Effector memory CD8-positive, alpha-beta T cell (primary cell): ENCODE data around the gene OGG1.

Experiments
- ATAC-seq: fragments of 150-1000 bp; cut with Tn5 transposase; replicated peaks from 2 replicates; pipeline ENCODE4 v1.10.0; 2021; ENCODE audit warnings: mild to moderate bottlenecking, moderate library complexity
- DNase-seq, 3 experiments: peaks; one replicate each; pipeline ENCODE4 v3.0.0; 2021
- H3K27ac Mint-ChIP-seq, 2 donors: one replicate each; pipeline ENCODE4 v1.8.0; 2022; ENCODE audit warnings: mild to moderate bottlenecking in 2 of 2, mixed read lengths in 2 of 2, moderate library complexity in 2 of 2
- H3K27me3 Mint-ChIP-seq, 2 donors: one replicate each; pipeline ENCODE4 v1.8.0; 2022; ENCODE audit warnings: mixed read lengths in 2 of 2
- H3K36me3 Mint-ChIP-seq: one replicate; pipeline ENCODE4 v1.8.0; 2022; ENCODE audit warnings: mild to moderate bottlenecking, moderate library complexity, mixed read lengths; ENCODE audit not compliant: insufficient read depth
- H3K4me1 Mint-ChIP-seq, 2 donors: one replicate each; pipeline ENCODE4 v1.8.0; 2022; ENCODE audit warnings: low read depth in 2 of 2, mixed read lengths in 2 of 2
- H3K4me3 Mint-ChIP-seq, 2 donors: one replicate each; pipeline ENCODE4 v1.8.0; 2022; ENCODE audit warnings: mild to moderate bottlenecking in 2 of 2, mixed read lengths in 2 of 2, moderate library complexity in 2 of 2
- H3K9me3 Mint-ChIP-seq, 2 donors: one replicate each; pipeline ENCODE4 v1.8.0; 2022; ENCODE audit warnings: mixed read lengths in 2 of 2

OGG1 gene

GRCh38 chr3:9778143-9779074 lies 28.7 kb downstream of the OGG1 start:
- H3K27ac Mint-ChIP-seq = peak overlapping the region; percentile 85 to 95

GRCh38 chr3:9779075-9779593 lies 29.4 kb downstream of the OGG1 start:
- H3K4me3 Mint-ChIP-seq = peak overlapping the region; percentile 68 to 71
- peaks cover 15% of the 10 kb centered on the region for H3K36me3 Mint-ChIP-seq
- no peak for ATAC-seq
- DNase-seq = no peak
- H3K4me1 Mint-ChIP-seq = peaks cover 36 to 40% of the 10 kb centered on the region in 2 donors
- H3K27me3 Mint-ChIP-seq = no peaks in the 10 kb centered on the region
- no peaks in the 10 kb centered on the region for H3K9me3 Mint-ChIP-seq
- H3K27ac Mint-ChIP-seq = peak overlapping the region; percentile 85 to 95

More at GRCh38 chr3:9778143-9779074, 28.7 kb downstream of the OGG1 start:
- H3K9me3 Mint-ChIP-seq = no peaks in the 10 kb centered on the region
- DNase-seq = no peak
- ATAC-seq = no peak
- no peaks in the 10 kb centered on the region for H3K27me3 Mint-ChIP-seq
- H3K4me1 Mint-ChIP-seq = peaks cover 36 to 40% of the 10 kb centered on the region in 2 donors
- H3K4me3 Mint-ChIP-seq = peak overlapping the region; percentile 68 to 71
- peaks cover 8% of the 10 kb centered on the region for H3K36me3 Mint-ChIP-seq

- Mint-ChIP-seq H3K4me3 (peak overlapping the region; percentile 68 to 71), H3K36me3 (peaks cover 17% of the 10 kb centered on the region), H3K27me3 (no peaks in the 10 kb centered on the region), H3K9me3 (no peaks in the 10 kb centered on the region), H3K4me1 (peaks cover 36 to 40% of the 10 kb centered on the region in 2 donors), H3K27ac (peak overlapping the region; percentile 85 to 95)
- peak; percentile 84 for ATAC-seq
- peak; percentile 20 to 28 (median 21) for DNase-seq
These were observed 30.1 kb downstream of the OGG1 start for GRCh38 chr3:9779721-9780457.

GRCh38 chr3:9780458-9780812 lies 30.7 kb downstream of the OGG1 start:
- no peaks in the 10 kb centered on the region for H3K27me3 Mint-ChIP-seq
- H3K4me3 Mint-ChIP-seq = peak overlapping the region; percentile 68 to 71
- peak overlapping the region; percentile 85 to 95 for H3K27ac Mint-ChIP-seq
- peaks cover 23% of the 10 kb centered on the region for H3K36me3 Mint-ChIP-seq
- DNase-seq (no peak), ATAC-seq (peak; percentile 33)
- peaks cover 39 to 40% of the 10 kb centered on the region in 2 donors for H3K4me1 Mint-ChIP-seq
- H3K9me3 Mint-ChIP-seq = no peaks in the 10 kb centered on the region

- Mint-ChIP-seq H3K4me3 (peak overlapping the region; percentile 68 to 71), H3K27ac (peak overlapping the region; percentile 85 to 95), H3K9me3 (no peaks in the 10 kb centered on the region), H3K4me1 (peaks cover 40 to 41% of the 10 kb centered on the region in 2 donors), H3K36me3 (peaks cover 28% of the 10 kb centered on the region), H3K27me3 (no peaks in the 10 kb centered on the region)
- ATAC-seq = no peak
- no peak for DNase-seq
These were observed 31.2 kb downstream of the OGG1 start for GRCh38 chr3:9780910-9781309.

GRCh38 chr3:9781551-9781950 lies 31.8 kb downstream of the OGG1 start:
- no peak for ATAC-seq
- peak overlapping the region; percentile 12 to 38 for H3K4me3 Mint-ChIP-seq
- no peaks in the 10 kb centered on the region for H3K9me3 Mint-ChIP-seq
- H3K4me1 Mint-ChIP-seq = peaks cover 40 to 41% of the 10 kb centered on the region in 2 donors
- peaks cover 33% of the 10 kb centered on the region for H3K36me3 Mint-ChIP-seq
- peak overlapping the region; percentile 85 to 95 for H3K27ac Mint-ChIP-seq
- DNase-seq = no peak
- H3K27me3 Mint-ChIP-seq = no peaks in the 10 kb centered on the region

GRCh38 chr3:9781978-9782603 lies 32.3 kb downstream of the OGG1 start:
- peak overlapping the region in 1 of 2 donors; percentile 12 for H3K4me3 Mint-ChIP-seq
- peaks cover 40 to 41% of the 10 kb centered on the region in 2 donors for H3K4me1 Mint-ChIP-seq
- H3K9me3 Mint-ChIP-seq = no peaks in the 10 kb centered on the region
- H3K27me3 Mint-ChIP-seq = no peaks in the 10 kb centered on the region
- no peak for ATAC-seq
- H3K36me3 Mint-ChIP-seq = peaks cover 35% of the 10 kb centered on the region
- no peak for DNase-seq
- peak overlapping the region; percentile 81 to 85 for H3K27ac Mint-ChIP-seq

GRCh38 chr3:9782770-9783169 lies 33.0 kb downstream of the OGG1 start:
- Mint-ChIP-seq H3K27ac (peak overlapping the region; percentile 81 to 85), H3K36me3 (peaks cover 39% of the 10 kb centered on the region), H3K27me3 (no peaks in the 10 kb centered on the region), H3K9me3 (no peaks in the 10 kb centered on the region), H3K4me1 (peaks cover 38 to 39% of the 10 kb centered on the region in 2 donors), H3K4me3 (no peak overlapping the region)
- DNase-seq (no peak), ATAC-seq (no peak)

GRCh38 chr3:9783954-9784353 lies 34.2 kb downstream of the OGG1 start:
- no peak overlapping the region for H3K4me3 Mint-ChIP-seq

GRCh38 chr3:9784965-9785364 lies 35.2 kb downstream of the OGG1 start:
- H3K9me3 Mint-ChIP-seq = no peaks in the 10 kb centered on the region
- peaks cover 56% of the 10 kb centered on the region for H3K36me3 Mint-ChIP-seq
- ATAC-seq (no peak), DNase-seq (no peak)
- H3K4me1 Mint-ChIP-seq = peaks cover 21 to 27% of the 10 kb centered on the region in 2 donors
- H3K27me3 Mint-ChIP-seq = no peaks in the 10 kb centered on the region
- H3K4me3 Mint-ChIP-seq = no peak overlapping the region
- H3K27ac Mint-ChIP-seq = no peak overlapping the region

More at GRCh38 chr3:9783954-9784353, 34.2 kb downstream of the OGG1 start:
- DNase-seq (no peak), ATAC-seq (no peak)
- H3K36me3 Mint-ChIP-seq = peaks cover 48% of the 10 kb centered on the region
- H3K9me3 Mint-ChIP-seq = no peaks in the 10 kb centered on the region
- H3K4me1 Mint-ChIP-seq = peaks cover 31 to 35% of the 10 kb centered on the region in 2 donors
- H3K27me3 Mint-ChIP-seq = no peaks in the 10 kb centered on the region
- no peak overlapping the region for H3K27ac Mint-ChIP-seq

- peaks cover 20 to 26% of the 10 kb centered on the region in 2 donors for H3K4me1 Mint-ChIP-seq
These were observed 35.9 kb downstream of the OGG1 start for GRCh38 chr3:9785602-9786001.

GRCh38 chr3:9786209-9786739 lies 36.5 kb downstream of the OGG1 start:
- H3K9me3 Mint-ChIP-seq = no peaks in the 10 kb centered on the region
- H3K4me3 Mint-ChIP-seq = no peak overlapping the region
- DNase-seq = no peak
- no peak for ATAC-seq
- no peak overlapping the region for H3K27ac Mint-ChIP-seq
- H3K4me1 Mint-ChIP-seq = peaks cover 20 to 24% of the 10 kb centered on the region in 2 donors
- H3K36me3 Mint-ChIP-seq = peaks cover 55% of the 10 kb centered on the region
- H3K27me3 Mint-ChIP-seq = no peaks in the 10 kb centered on the region

More at GRCh38 chr3:9785602-9786001, 35.9 kb downstream of the OGG1 start:
- no peak for ATAC-seq
- Mint-ChIP-seq H3K27me3 (no peaks in the 10 kb centered on the region), H3K9me3 (no peaks in the 10 kb centered on the region), H3K4me3 (no peak overlapping the region), H3K36me3 (peaks cover 56% of the 10 kb centered on the region), H3K27ac (peak overlapping the region in 1 of 2 donors; percentile 77)
- DNase-seq = no peak
